ENCODE results near the gene FOXA3. TPM values are rescaled to one million over a fixed set of nuclear protein-coding genes. Genes with fewer than 3 reads are reported as not detected.

FOXA3 gene
- total RNA-seq, 2 experiments from 2014 or later = not detected

- intact Hi-C loops (cut with micrococcal nuclease; ENCODE audit: unreplicated experiment) = no loop called here
- H3K4me3 ChIP-seq (ENCODE audit: low read depth, low read length, poor library complexity, severe bottlenecking) = no peak overlapping the region
- CTCF ChIA-PET (ENCODE audit: unreplicated experiment) = no interaction called here
Measured at GRCh38 chr19:45827459-45828093, 36.5 kb upstream of the FOXA3 start.

GRCh38 chr19:45828523-45828922, 35.6 kb upstream of the FOXA3 start:
- no peaks in the 10 kb centered on the region for H3K9me2 ChIP-seq (ENCODE audit: insufficient read depth, low read length)
- no peak overlapping the region for H3K4me3 ChIP-seq (ENCODE audit: low read depth, low read length, poor library complexity, severe bottlenecking)
- DNase-seq (ENCODE audit: low spot score) = no peak
- no peaks in the 10 kb centered on the region for H4K20me1 ChIP-seq (ENCODE audit: insufficient read depth, low read length)
- intact Hi-C loops (cut with micrococcal nuclease; ENCODE audit: unreplicated experiment) = no loop called here
- H3K36me3 ChIP-seq (ENCODE audit: insufficient read depth, low read length) = peaks cover 94% of the 10 kb centered on the region
- CTCF ChIA-PET (ENCODE audit: unreplicated experiment) = no interaction called here
- no peak overlapping the region for H3K27ac ChIP-seq (ENCODE audit: low read depth, low read length, poor library complexity, severe bottlenecking)
- H2AFZ ChIP-seq (ENCODE audit: low read length) = no peak overlapping the region
- TF ChIP-seq CTCF (conservative IDR thresholded peaks at IDR 0.05; ENCODE audit: low read length) (no peak), EZH2phosphoT487 (IDR thresholded peaks at IDR 0.05; ENCODE audit: borderline replicate concordance, low read depth, low read length) (no peak)
- POLR2A ChIA-PET = interaction anchor here (0.6 to 0.8 kb wide), 2 partner anchors 50 to 65 kb away, joined by 3 to 10 read pairs; no protein-coding TSS in a partner anchor
- BruUV-seq (replicated peaks) = no TSS peak
- H3K4me1 ChIP-seq (ENCODE audit: insufficient read depth, low read length, poor library complexity, severe bottlenecking) = no peaks in the 10 kb centered on the region
- no peaks in the 10 kb centered on the region for H3K79me2 ChIP-seq (ENCODE audit: insufficient read depth, low read depth, low read length)
- H3K9me3 ChIP-seq (ENCODE audit: low read length) = no peaks in the 10 kb centered on the region
- no peak overlapping the region for H3K4me2 ChIP-seq (ENCODE audit: low read length)

More at GRCh38 chr19:45827459-45828093, 36.5 kb upstream of the FOXA3 start:
- no peaks in the 10 kb centered on the region for H3K79me2 ChIP-seq (ENCODE audit: insufficient read depth, low read depth, low read length)
- H3K9me3 ChIP-seq (ENCODE audit: low read length) = no peaks in the 10 kb centered on the region
- BruUV-seq (replicated peaks) = no TSS peak
- peaks cover 94% of the 10 kb centered on the region for H3K36me3 ChIP-seq (ENCODE audit: insufficient read depth, low read length)
- DNase-seq (ENCODE audit: low spot score) = no peak
- H3K27ac ChIP-seq (ENCODE audit: low read depth, low read length, poor library complexity, severe bottlenecking) = no peak overlapping the region
- no peak for TF ChIP-seq CTCF (conservative IDR thresholded peaks at IDR 0.05; ENCODE audit: low read length)
- no peak for TF ChIP-seq EZH2phosphoT487 (IDR thresholded peaks at IDR 0.05; ENCODE audit: borderline replicate concordance, low read depth, low read length)
- POLR2A ChIA-PET = no interaction called here
- no peak overlapping the region for H3K4me2 ChIP-seq (ENCODE audit: low read length)
- no peaks in the 10 kb centered on the region for H3K4me1 ChIP-seq (ENCODE audit: insufficient read depth, low read length, poor library complexity, severe bottlenecking)
- no peaks in the 10 kb centered on the region for H4K20me1 ChIP-seq (ENCODE audit: insufficient read depth, low read length)
- no peaks in the 10 kb centered on the region for H3K9me2 ChIP-seq (ENCODE audit: insufficient read depth, low read length)
- no peak overlapping the region for H2AFZ ChIP-seq (ENCODE audit: low read length)

GRCh38 chr19:45828945-45829344, 35.2 kb upstream of the FOXA3 start:
- Histone ChIP-seq H3K27ac (ENCODE audit: low read depth, low read length, poor library complexity, severe bottlenecking) (no peak overlapping the region), H3K4me2 (ENCODE audit: low read length) (no peak overlapping the region), H3K4me1 (ENCODE audit: insufficient read depth, low read length, poor library complexity, severe bottlenecking) (no peaks in the 10 kb centered on the region), H3K9me2 (ENCODE audit: insufficient read depth, low read length) (no peaks in the 10 kb centered on the region), H2AFZ (ENCODE audit: low read length) (no peak overlapping the region), H4K20me1 (ENCODE audit: insufficient read depth, low read length) (no peaks in the 10 kb centered on the region), H3K36me3 (ENCODE audit: insufficient read depth, low read length) (peaks cover 95% of the 10 kb centered on the region), H3K79me2 (ENCODE audit: insufficient read depth, low read depth, low read length) (no peaks in the 10 kb centered on the region), H3K9me3 (ENCODE audit: low read length) (no peaks in the 10 kb centered on the region), H3K4me3 (ENCODE audit: low read depth, low read length, poor library complexity, severe bottlenecking) (no peak overlapping the region)
- ChIA-PET CTCF (ENCODE audit: unreplicated experiment) (no interaction called here), POLR2A (interaction anchor here (0.6 to 0.8 kb wide), 2 partner anchors 50 to 64 kb away, joined by 3 to 10 read pairs; no protein-coding TSS in a partner anchor)
- intact Hi-C loops (cut with micrococcal nuclease; ENCODE audit: unreplicated experiment) = no loop called here
- BruUV-seq (replicated peaks) = no TSS peak
- DNase-seq (ENCODE audit: low spot score) = no peak
- TF ChIP-seq CTCF (conservative IDR thresholded peaks at IDR 0.05; ENCODE audit: low read length) = no peak
- TF ChIP-seq EZH2phosphoT487 (IDR thresholded peaks at IDR 0.05; ENCODE audit: borderline replicate concordance, low read depth, low read length) = no peak

Data from OCI-LY7 (cell line).